GM15510 (cell line): ENCODE results near the gene IER2.

Source experiments
- POLR2A ChIP-seq: IDR thresholded peaks from 3 replicates; pipeline ENCODE4 v1.6.1; 2011; ENCODE audit warnings: borderline replicate concordance; ENCODE audit not compliant: insufficient read length; ENCODE audit errors: extremely low read depth

The IER2 gene

DNA sequence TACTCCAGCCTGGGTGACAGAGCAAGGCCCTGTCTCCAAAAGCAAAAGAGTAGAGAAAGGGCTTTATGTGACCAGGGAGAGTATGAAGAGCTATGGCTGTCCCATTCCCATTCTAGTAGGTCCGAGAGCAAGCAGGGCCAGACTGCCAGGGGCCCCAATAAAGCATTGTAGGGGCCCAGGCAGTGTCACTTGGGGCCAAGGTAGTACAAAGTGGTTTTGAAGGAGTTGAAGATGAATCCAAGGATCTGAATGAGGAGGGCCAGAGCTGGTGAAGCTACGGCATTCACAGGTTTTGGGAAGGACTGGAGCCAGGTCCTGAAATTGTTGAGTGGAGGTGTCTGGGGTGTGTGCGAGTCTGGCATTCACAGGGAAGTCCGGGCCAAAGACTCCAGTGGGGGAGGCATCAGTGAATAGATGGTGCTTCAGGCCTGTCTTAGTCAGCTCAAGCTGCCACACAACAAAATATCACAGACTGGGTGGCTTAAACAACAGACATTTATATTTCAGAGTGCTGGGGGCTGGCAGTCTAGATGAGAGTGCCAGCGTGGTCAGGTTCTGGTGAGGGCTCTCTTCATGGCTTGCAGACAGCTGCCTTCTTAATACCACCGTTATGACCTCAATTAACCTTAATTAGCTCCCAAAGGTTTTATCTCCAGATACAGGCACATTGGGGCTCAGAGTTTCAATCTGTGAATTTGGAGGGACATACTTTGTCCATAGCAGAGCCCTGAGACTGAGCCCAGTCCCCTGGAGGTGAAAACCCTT lies 22.2 kb upstream of the IER2 start:
- TF ChIP-seq POLR2A = no peak

DNA sequence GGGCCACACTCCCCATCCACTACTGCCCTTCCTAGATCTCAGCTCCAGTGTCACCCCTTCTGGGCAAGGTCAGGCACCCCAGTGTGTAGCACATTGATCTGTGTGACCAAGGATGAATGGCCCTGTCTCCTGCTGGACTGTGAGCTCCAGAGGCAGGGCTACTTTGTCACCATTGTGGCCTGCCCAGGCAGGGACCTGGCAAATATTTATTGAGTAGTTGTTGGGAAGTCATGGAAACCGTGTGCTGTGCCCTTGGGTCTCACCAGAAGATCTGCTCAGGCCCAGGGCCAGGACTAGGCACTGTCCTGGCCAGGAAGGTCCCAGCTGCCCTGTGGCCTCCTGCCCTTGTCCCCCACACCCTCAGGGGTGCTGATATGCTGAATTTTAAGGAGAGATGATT lies 21.6 kb upstream of the IER2 start:
- TF ChIP-seq POLR2A = no peak

DNA sequence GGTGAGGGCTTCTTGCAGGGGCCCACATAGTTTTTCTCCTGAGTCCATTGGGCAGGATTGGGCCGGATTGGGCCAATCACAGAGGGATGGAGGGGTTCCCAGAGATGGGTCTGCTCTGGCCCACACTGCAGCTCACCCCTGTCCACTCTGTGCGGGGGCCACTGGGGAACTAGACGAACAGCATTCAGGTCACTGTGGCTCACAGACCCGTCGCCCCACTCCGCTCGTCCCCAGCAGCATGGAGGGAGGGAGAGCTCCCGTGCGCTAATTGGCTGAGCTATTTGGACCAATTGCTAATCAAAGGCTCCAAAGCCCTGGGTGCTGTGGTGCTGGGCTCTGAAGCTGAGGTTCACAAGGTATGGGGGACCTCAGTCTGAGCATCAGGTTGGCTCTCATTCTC lies 20.8 kb upstream of the IER2 start:
- TF ChIP-seq POLR2A = no peak

DNA sequence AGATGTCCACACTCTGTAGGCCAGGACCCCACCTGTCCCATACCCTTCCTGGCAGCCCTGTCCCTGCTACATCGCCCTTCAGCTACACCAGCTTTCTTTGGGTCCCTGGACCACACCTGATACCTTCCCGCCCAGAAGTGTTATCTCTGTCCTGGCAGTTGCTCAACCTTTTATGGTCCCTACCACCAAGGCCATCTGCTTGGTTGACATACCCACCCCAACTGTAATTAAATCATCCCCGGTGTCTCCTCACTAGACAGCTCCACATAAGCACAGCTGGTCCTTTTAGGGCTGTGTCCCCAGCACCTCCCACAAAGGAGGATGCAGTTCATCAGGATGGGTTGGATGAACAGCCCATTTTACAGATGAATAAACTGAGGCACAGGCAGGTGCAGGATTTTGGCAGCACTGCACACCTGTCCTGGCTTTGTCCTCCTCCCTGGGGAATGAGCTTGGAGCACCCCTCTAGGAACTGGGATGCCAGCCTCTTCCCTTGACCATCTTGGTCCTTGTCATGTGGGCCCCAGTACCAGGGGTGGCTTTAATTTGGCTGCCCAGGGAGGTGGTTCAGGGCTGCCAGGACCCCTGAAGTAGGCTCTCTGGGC lies 19.2 kb upstream of the IER2 start:
- TF ChIP-seq POLR2A = no peak

DNA sequence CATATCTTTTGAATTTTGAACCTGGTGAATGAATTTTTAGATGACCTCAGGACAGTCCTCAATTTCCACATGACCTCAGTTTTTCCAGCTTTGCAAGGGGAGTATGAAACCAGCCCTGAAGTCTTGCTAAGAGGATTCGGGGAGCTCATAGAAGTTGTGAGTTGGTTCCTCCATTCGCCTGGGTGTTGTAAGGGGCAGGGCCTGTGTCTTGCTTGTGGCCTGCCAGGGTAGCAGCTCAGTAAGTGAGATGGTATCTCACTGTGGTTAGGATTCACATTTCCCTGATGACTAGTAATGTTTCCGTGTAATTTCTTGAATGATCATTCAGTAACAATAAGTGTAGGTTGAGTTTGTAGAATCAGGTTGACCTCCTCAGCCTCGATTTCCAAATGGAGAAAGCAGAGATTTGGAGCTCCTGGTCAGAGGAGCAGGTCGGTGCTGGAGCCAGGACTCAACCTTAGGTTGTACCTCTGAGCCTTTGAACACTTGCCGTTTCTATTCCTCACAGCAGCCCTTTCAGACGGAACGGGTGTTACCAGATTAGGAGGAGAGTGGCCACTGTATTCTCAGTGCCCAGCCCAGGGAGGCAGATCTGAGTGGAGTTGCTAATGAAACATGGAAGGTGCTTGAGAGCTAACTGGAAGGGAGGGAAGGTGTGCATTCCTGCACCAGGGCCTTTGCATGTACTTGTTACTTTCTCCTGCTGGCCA lies 17.6 kb upstream of the IER2 start:
- TF ChIP-seq POLR2A = no peak

DNA sequence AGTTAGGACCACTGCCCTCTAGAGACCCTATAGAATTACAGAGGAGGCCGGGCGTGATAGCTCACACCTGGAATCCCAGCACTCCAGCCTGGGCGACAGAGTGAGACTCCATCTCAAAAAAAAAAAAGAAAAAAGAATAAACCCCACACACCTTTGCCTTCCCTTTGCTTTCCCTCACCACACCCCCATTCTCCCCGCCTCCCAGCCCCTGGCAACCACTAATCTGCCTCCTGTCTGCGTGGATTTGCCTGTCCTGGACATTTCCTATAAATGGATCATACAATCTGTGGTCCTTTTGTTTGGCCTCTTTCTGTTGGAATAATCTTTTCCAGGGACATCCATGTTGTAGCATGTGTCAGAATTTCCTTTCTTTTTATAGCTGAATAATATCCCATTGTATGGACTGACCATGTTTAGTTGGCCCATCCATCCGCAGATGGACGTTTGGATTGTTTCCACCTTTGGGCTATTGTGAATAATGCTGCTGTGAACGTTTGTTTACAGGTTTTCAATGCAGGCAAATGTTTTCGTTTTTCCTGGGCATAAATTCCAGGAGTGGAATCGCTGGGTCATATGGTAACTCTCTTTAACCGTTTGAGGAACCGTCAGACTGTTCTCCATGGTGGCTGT lies 16.9 kb upstream of the IER2 start:
- TF ChIP-seq POLR2A = no peak

DNA sequence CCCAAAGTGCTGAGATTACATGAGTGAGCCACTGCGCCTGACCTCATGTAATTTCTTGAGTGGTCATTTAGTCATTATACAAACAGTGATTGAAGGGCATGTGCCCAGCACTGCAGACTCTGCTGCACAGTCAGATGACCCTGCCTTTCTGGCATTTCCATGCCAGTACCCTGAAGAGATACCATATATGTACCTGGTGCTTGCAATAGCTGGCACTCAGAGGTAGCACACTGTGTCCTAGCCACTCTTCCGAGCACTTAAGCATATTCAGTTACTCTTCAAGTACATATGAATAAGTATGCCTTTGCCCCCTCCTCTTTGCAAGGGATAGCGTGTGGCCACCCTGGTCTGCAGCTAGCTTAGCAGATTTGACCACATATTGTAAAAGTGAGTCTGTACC lies 15.6 kb upstream of the IER2 start:
- TF ChIP-seq POLR2A = no peak

DNA sequence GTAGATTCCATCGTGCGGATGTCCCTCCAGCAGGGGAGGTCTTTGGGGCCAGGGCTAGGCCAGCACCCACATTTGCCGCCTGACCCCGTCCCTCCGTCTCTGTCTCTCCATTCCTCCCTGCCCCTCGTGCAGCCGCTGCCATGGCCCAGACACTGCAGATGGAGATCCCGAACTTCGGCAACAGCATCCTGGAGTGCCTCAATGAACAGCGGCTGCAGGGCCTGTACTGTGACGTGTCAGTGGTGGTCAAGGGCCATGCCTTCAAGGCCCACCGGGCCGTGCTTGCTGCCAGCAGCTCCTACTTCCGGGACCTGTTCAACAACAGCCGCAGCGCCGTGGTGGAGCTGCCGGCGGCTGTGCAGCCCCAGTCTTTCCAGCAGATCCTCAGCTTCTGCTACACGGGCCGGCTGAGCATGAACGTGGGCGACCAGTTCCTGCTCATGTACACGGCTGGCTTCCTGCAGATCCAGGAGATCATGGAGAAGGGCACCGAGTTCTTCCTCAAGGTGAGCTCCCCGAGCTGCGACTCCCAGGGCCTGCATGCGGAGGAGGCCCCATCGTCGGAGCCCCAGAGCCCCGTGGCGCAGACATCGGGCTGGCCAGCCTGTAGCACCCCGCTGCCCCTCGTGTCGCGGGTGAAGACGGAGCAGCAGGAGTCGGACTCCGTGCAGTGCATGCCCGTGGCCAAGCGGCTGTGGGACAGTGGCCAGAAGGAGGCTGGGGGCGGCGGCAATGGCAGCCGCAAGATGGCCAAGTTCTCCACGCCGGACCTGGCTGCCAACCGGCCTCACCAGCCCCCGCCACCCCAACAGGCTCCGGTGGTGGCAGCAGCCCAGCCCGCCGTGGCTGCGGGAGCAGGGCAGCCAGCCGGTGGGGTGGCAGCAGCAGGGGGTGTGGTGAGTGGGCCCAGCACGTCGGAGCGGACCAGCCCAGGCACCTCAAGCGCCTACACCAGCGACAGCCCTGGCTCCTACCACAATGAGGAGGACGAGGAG lies 14.8 kb upstream of the IER2 start:
- no peak for TF ChIP-seq POLR2A

DNA sequence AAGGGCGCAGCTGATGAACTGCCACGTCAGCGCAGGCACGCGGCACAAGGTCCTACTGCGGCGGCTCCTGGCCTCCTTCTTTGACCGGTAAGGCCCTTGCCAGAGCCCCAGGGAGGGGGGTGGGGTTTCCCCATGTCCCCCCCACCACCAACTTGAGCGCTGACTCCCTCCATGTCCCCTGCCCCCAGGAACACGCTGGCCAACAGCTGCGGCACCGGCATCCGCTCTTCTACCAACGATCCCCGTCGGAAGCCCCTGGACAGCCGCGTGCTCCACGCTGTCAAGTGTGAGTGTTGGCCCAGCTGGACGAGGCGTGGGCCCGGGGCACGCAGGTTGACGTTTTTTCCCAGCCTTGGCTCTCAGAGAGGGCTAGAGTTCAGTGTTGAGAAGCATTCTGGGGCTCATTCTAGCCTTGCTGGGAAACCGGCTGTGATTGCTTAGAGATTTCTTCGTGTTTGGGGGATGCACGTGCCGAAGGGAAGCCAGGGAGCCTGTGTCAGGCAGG lies 12.9 kb upstream of the IER2 start:
- TF ChIP-seq POLR2A = no peak

DNA sequence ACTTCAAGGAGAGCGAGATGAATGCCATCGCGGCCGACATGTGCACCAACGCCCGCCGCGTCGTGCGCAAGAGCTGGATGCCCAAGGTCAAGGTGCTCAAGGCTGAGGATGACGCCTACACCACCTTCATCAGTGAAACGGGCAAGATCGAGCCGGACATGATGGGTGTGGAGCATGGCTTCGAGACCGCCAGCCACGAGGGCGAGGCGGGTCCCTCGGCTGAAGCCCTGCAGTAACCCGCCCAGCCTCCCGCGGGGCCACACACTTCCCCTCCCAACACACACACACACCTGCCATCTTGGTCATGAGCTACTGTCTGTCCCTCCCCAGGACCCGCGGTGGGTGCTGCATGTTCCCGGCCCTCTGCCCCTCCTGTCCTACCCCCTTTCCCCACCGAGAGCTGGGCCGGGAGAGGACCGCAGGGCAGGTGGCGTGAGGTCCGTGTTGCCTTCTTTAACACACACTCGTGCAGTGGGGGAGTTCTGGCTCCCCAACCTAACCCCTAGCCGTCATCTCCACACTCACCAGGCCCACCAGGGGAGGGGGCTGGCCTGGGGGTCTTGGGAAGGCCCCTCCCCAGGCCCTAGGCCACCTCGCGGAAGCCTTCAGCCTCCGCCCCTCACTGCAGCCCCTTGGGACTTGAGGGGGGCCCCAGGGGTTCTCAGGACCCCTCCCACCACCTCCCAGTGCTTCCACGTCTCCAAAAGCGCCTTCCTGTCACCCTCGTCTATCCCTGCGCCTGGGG lies 11.9 kb upstream of the IER2 start:
- no peak for TF ChIP-seq POLR2A

DNA sequence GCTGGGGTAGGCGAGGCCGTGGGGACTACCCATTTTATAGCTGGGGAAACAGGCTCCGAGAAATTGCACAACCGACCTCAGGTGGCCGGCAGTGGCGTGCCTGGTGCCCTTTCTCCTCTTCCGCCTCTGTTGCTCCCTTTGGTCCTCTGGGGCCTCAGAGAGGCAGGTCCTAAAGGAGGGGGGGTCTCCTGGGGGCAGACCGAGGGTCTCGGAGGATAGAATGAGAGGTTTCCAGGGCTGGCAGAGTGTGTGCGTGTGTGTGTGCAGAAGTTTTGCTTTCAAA lies 11.4 kb upstream of the IER2 start:
- no peak for TF ChIP-seq POLR2A

DNA sequence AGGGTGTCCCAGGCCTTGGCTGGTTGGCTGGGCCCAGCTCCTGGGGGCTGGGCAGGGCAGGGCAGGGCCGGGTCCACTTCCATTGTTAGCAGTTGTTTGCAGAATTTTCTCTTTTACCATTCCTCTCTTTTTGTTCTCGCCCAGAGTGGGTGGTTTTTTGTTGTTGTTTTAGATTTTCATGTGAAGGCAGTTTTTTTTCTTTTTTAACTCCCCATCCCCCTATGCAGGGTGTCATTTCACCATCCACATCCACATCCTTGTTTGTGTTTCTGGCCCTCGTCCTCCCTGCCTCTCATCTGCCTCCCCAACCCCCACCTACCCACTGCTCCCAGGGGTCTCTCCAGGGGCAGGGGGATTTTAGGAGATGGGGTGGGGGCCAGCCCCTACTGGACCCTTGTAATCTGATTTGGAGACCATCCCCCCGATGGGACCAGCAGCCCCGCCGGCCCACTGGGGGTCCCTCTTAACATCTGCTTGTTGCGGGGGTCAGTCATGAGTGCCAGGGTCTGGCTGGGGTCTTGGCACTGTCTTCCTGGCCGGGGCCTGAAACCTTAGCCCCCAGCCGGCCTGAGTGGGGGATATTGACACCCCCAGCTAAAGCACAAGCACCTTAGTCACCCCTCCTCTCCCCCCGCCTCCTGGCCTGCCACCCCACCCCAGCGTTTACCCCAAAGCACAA lies 10.4 kb upstream of the IER2 start:
- TF ChIP-seq POLR2A = no peak
